HepG2 (cell line): ENCODE data around the gene TAF1D. TPM values are rescaled to one million over a fixed set of nuclear protein-coding genes. Genes with fewer than 3 reads are reported as not detected.
A peak's percentile ranks its signal among the peaks of the same experiment; 100 is the strongest.

Source experiments
- ATAD3A ChIP-seq: sonication (generic); formaldehyde crosslinking; IDR thresholded peaks from 2 replicates; pipeline ENCODE4 v1.4.0; 2020; ENCODE audit warnings: missing genetic modification reagents
- ATM ChIP-seq: fragments of 450-650 bp; IDR thresholded peaks from 2 replicates; pipeline ENCODE4 v1.7.1; 2017; ENCODE audit warnings: mild to moderate bottlenecking, borderline replicate concordance
- CEBPB ChIP-seq: IDR thresholded peaks from 2 replicates; pipeline ENCODE4 v1.6.1; 2011; ENCODE audit warnings: low read depth, low read length, improper control_type of control experiment, borderline replicate concordance
- CTCF ChIP-seq: sonication (generic); formaldehyde crosslinking; IDR thresholded peaks from 2 replicates; pipeline ENCODE4 v1.5.0; 2020; ENCODE audit warnings: mild to moderate bottlenecking, missing genetic modification reagents, moderate library complexity
- EED ChIP-seq: sonication (generic); formaldehyde crosslinking; IDR thresholded peaks from 2 replicates; pipeline ENCODE4 v1.5.0; 2020; ENCODE audit warnings: mild to moderate bottlenecking, missing genetic modification reagents
- KDM6A ChIP-seq: IDR thresholded peaks from 2 replicates; pipeline ENCODE4 v1.6.1; 2016; ENCODE audit warnings: low read depth
- MLLT10 ChIP-seq: sonication (generic); formaldehyde crosslinking; IDR thresholded peaks from 2 replicates; pipeline ENCODE4 v1.4.0; 2020; ENCODE audit warnings: missing genetic modification reagents
- MYNN ChIP-seq: sonication (generic); formaldehyde crosslinking; IDR thresholded peaks from 2 replicates; pipeline ENCODE4 v1.4.0; 2020; ENCODE audit warnings: mild to moderate bottlenecking, low read depth, missing genetic modification reagents
- NR2F6 ChIP-seq, 2 experiments: IDR thresholded peaks; 2 replicates each; pipeline ENCODE4 v1.6.1; 2016; ENCODE audit warnings: antibody characterized with exemption in 1 of 2, mild to moderate bottlenecking in 1 of 2
- PBX2 ChIP-seq: IDR thresholded peaks from 2 replicates; pipeline ENCODE4 v1.6.1; 2016; ENCODE audit warnings: control low read depth
- RBAK ChIP-seq: sonication (generic); formaldehyde crosslinking; IDR thresholded peaks from 2 replicates; pipeline ENCODE4 v1.5.1; 2020; ENCODE audit warnings: mild to moderate bottlenecking, missing genetic modification reagents
- RFXAP ChIP-seq: sonication (generic); formaldehyde crosslinking; IDR thresholded peaks from 2 replicates; pipeline ENCODE4 v1.4.0; 2020; ENCODE audit warnings: missing genetic modification reagents, borderline replicate concordance
- SMC3 ChIP-seq: IDR thresholded peaks from 2 replicates; pipeline ENCODE4 v1.6.1; 2011; ENCODE audit warnings: low read length, improper control_type of control experiment
- STAT6 ChIP-seq: sonication (generic); formaldehyde crosslinking; IDR thresholded peaks from 2 replicates; pipeline ENCODE4 v1.4.0; 2020; ENCODE audit warnings: missing genetic modification reagents, mild to moderate bottlenecking, borderline replicate concordance
- TOE1 ChIP-seq: sonication (generic); formaldehyde crosslinking; IDR thresholded peaks from 2 replicates; pipeline ENCODE4 v1.4.0; 2020; ENCODE audit warnings: mild to moderate bottlenecking, missing genetic modification reagents
- ZFP36L2 ChIP-seq: sonication (generic); formaldehyde crosslinking; IDR thresholded peaks from 2 replicates; pipeline ENCODE4 v1.4.0; 2020; ENCODE audit warnings: missing genetic modification reagents
- ZNF142 ChIP-seq: sonication (generic); formaldehyde crosslinking; IDR thresholded peaks from 2 replicates; pipeline ENCODE4 v1.4.0; 2020; ENCODE audit warnings: missing genetic modification reagents
- ZNF431 ChIP-seq: sonication (generic); formaldehyde crosslinking; IDR thresholded peaks from 2 replicates; pipeline ENCODE4 v1.9.0; 2022; ENCODE audit warnings: missing genetic modification reagents, low read depth, mild to moderate bottlenecking, borderline replicate concordance
- ZNF570 ChIP-seq: sonication (generic); formaldehyde crosslinking; IDR thresholded peaks from 2 replicates; pipeline ENCODE4 v1.4.0; 2020; ENCODE audit warnings: mild to moderate bottlenecking, missing genetic modification reagents, borderline replicate concordance
- ZNF781 ChIP-seq: sonication (generic); formaldehyde crosslinking; IDR thresholded peaks from 2 replicates; pipeline ENCODE4 v1.5.1; 2020; ENCODE audit warnings: borderline replicate concordance, mild to moderate bottlenecking, missing genetic modification reagents; ENCODE audit errors: not compliant biosample characterization
- polyA plus RNA-seq, 8 experiments: library from polyadenylated mRNA; depleted of rRNA in 3 of 8; stranded (reverse) in 7 of 8; unstranded in 1 of 8; fragments of >200 nt; fragmentation: Illumina TruSeq in 4 of 8; extraction: Trizol in 4 of 8; gene quantifications; 2 replicates each; pipeline versions ENCODE4 v1.2.1 to v1.2.3, GENCODE V29; 2011 to 2016; ENCODE audit warnings: low read depth in 4 of 8, missing spikeins in 1 of 8, mixed read lengths in 1 of 8; ENCODE audit not compliant: insufficient read depth in 1 of 8
- total RNA-seq, 5 experiments: library from RNA; depleted of rRNA; stranded (reverse); fragments of >200 nt; fragmentation: Illumina TruSeq; extraction: Trizol; gene quantifications; 2 replicates each; pipeline ENCODE4 v1.2.3, GENCODE V29; 2016; ENCODE audit warnings: low read depth in 1 of 5

Gene TAF1D
- total and polyA plus RNA-seq, 2 of the 13 experiments (the other 11 are each of a cell fraction or from before 2014, with no cell fraction given) = 132 to 207 TPM

GRCh38 chr11:93773045-93773477 is 31.8 kb upstream of the TAF1D start (continued):
- TF ChIP-seq STAT6 (CRISPR knock-in tag) = no peak
- TF ChIP-seq ATAD3A (CRISPR knock-in tag) = no peak
- TF ChIP-seq CEBPB = no peak
- TF ChIP-seq RFXAP (CRISPR knock-in tag) = 0 out of 2 replicates have a peak, but pooled peaks have one; percentile 53
- peak; percentile 73; the same call in 1 of the 2 replicates for TF ChIP-seq ZFP36L2 (CRISPR knock-in tag)
- peak; percentile 90; the same call in 1 of the 2 replicates for TF ChIP-seq TOE1 (CRISPR knock-in tag)
- TF ChIP-seq MYNN (CRISPR knock-in tag) = no peak
- no peak for TF ChIP-seq EED
- no peak; the same call in 1 of the 2 replicates for TF ChIP-seq ZNF431
- no peak for TF ChIP-seq ATM
- TF ChIP-seq CTCF (CRISPR knock-in tag) = no peak
- TF ChIP-seq ZNF781 = peak; percentile 75
- 0 out of 2 replicates have a peak, but pooled peaks have one; percentile 41 for TF ChIP-seq ZNF142
- no peak for TF ChIP-seq PBX2
- TF ChIP-seq ZNF570 = no peak
- no peak for TF ChIP-seq KDM6A
- TF ChIP-seq NR2F6 (IDR thresholded peaks at IDR 0.05) = peak; percentile 77
- peak; percentile 86 for TF ChIP-seq NR2F6 (CRISPR knock-in tag; IDR thresholded peaks at IDR 0.05)
- TF ChIP-seq MLLT10 = no peak
- TF ChIP-seq SMC3 = no peak; the same call in 1 of the 2 replicates
- TF ChIP-seq RBAK (CRISPR knock-in tag) = no peak
